Gastrocnemius medialis (tissue), 4 donors: Measurements from ENCODE around the gene HCN1.

Source experiments
- CTCF ChIP-seq, 5 experiments: fragments of 450-650 bp in 3 of 5; fragments of 200-600 bp in 2 of 5; sonication (generic) in 2 of 5; IDR thresholded peaks in 4 of 5; conservative IDR thresholded peaks in 1 of 5; 1 replicate in 4 of 5; 2 replicates in 1 of 5; pipeline ENCODE4 v1.5.1; 2016 to 2019; ENCODE audit warnings: antibody characterized with exemption in 5 of 5, mild to moderate bottlenecking in 3 of 5, moderate library complexity in 3 of 5
- POLR2A ChIP-seq, 2 donors: fragments of 450-650 bp; IDR thresholded peaks; one replicate each; pipeline ENCODE4 v1.6.1; 2017; ENCODE audit warnings: antibody characterized with exemption in 2 of 2, mild to moderate bottlenecking in 2 of 2, moderate library complexity in 2 of 2

- TF ChIP-seq CTCF (IDR thresholded peaks at IDR 0.05 in 4 of 5, conservative IDR thresholded peaks at IDR 0.05 in 1 of 5) (no peak), POLR2A (IDR thresholded peaks at IDR 0.05) (no peak)
These were observed 86.5 kb downstream of the HCN1 start for GRCh38 chr5:45609661-45610060.
